ENCODE measurements around the gene SYT15. TPM values are rescaled to one million over a fixed set of nuclear protein-coding genes. Genes with fewer than 3 reads are reported as not detected.

Gene SYT15
- total RNA-seq, 1 donor from 2014 or later: 45.4 TPM

- no peak overlapping the region for H3K27ac ChIP-seq
- ATAC-seq (no peak), DNase-seq (peak; percentile 60)
- intact Hi-C loops (cut with DNase I): no loop called here
- no peaks in the 10 kb centered on the region for H3K9me3 ChIP-seq
- peaks cover 16% of the 10 kb centered on the region for H3K4me1 ChIP-seq
- no peak for TF ChIP-seq CTCF (IDR thresholded peaks at IDR 0.05)
- H3K4me3 ChIP-seq: no peak overlapping the region
- H3K36me3 ChIP-seq: no peaks in the 10 kb centered on the region
- peaks cover 7% of the 10 kb centered on the region for H3K27me3 ChIP-seq
Measured at GRCh38 chr10:46536781-46537180, 42.1 kb upstream of the SYT15 start.

- no peak overlapping the region for H3K4me3 ChIP-seq
- intact Hi-C loops (cut with DNase I): no loop called here
- H3K27ac ChIP-seq: no peak overlapping the region
- no peaks in the 10 kb centered on the region for H3K36me3 ChIP-seq
- no peaks in the 10 kb centered on the region for H3K9me3 ChIP-seq
- H3K4me1 ChIP-seq: peaks cover 16% of the 10 kb centered on the region
- no peak for DNase-seq
- TF ChIP-seq CTCF (IDR thresholded peaks at IDR 0.05): no peak
- no peak for ATAC-seq
- H3K27me3 ChIP-seq: peaks cover 7% of the 10 kb centered on the region
Measured at GRCh38 chr10:46537309-46537708, 41.6 kb upstream of the SYT15 start.

- no peak for TF ChIP-seq CTCF (IDR thresholded peaks at IDR 0.05)
- DNase-seq (no peak), ATAC-seq (no peak)
- Histone ChIP-seq H3K36me3 (no peaks in the 10 kb centered on the region), H3K27me3 (peaks cover 7% of the 10 kb centered on the region), H3K4me3 (no peak overlapping the region), H3K4me1 (peaks cover 16% of the 10 kb centered on the region), H3K9me3 (no peaks in the 10 kb centered on the region), H3K27ac (no peak overlapping the region)
- intact Hi-C loops (cut with DNase I): no loop called here
Measured at GRCh38 chr10:46538155-46538554, 40.8 kb upstream of the SYT15 start.

GRCh38 chr10:46538717-46539426 is 40.1 kb upstream of the SYT15 start:
- ATAC-seq (no peak), DNase-seq (no peak)
- Histone ChIP-seq H3K4me3 (no peak overlapping the region), H3K36me3 (no peaks in the 10 kb centered on the region), H3K9me3 (no peaks in the 10 kb centered on the region), H3K4me1 (peaks cover 16% of the 10 kb centered on the region), H3K27me3 (peaks cover 7% of the 10 kb centered on the region), H3K27ac (peak overlapping the region; percentile 58)
- TF ChIP-seq CTCF (IDR thresholded peaks at IDR 0.05): no peak
- intact Hi-C loops (cut with DNase I): no loop called here

- ATAC-seq (peak; percentile 63), DNase-seq (peak; percentile 63)
- Histone ChIP-seq H3K27ac (peak overlapping the region; percentile 58), H3K36me3 (no peaks in the 10 kb centered on the region), H3K4me3 (no peak overlapping the region), H3K27me3 (peaks cover 7% of the 10 kb centered on the region), H3K9me3 (no peaks in the 10 kb centered on the region), H3K4me1 (peaks cover 20% of the 10 kb centered on the region)
- no peak for TF ChIP-seq CTCF (IDR thresholded peaks at IDR 0.05)
- intact Hi-C loops (cut with DNase I): no loop called here
Measured at GRCh38 chr10:46539596-46540411, 39.1 kb upstream of the SYT15 start.

Data from upper lobe of right lung (tissue), 1 donor.